ENCODE data around the gene EEF2K. TPM values are rescaled to one million over a fixed set of nuclear protein-coding genes. Genes with fewer than 3 reads are reported as not detected.

Gene EEF2K
- total RNA-seq, 1 experiment from 2014 or later = 17.5 TPM

DNA sequence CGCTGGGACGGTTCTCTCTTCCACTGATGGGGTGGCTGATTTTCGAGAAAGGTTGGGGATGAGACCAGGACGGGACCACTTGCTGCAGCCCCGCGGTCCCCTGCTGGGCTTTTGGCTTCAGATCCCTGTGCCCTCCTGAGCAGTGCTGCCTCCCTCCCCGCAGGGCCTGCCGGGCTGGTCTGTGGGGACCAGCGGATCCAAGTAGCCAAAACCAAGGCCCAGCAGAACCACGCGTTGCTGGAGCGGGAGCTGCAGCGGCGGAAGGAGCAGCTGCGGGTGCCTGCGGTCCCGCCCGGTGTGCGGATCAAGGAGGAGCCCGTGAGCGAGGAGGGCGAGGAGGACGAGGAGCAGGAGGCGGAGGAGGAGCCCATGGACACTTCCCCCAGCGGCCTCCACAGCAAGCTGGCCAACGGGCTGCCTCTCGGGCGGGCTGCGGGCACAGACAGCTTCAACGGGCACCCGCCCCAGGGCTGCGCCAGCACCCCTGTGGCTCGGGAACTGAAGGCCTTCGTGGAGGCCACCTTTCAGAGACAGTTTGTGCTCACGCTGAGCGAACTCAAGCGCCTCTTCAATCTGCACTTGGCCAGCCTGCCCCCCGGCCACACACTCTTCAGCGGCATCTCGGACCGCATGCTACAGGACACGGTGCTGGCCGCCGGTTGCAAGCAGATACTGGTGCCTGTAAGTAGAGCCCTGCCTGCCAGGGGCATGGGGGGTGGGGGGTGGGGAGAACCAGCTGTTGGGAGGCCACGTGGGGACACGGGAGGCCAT, 119.7 kb downstream of the EEF2K start:
- ChIA-PET CTCF (no interaction called here), POLR2A (no interaction called here)
- no peaks in the 10 kb centered on the region for H3K4me1 ChIP-seq
- Mint-ChIP-seq H3K27me3 (ENCODE audit: insufficient read depth, unreplicated experiment) (no peaks in the 10 kb centered on the region), H3K27ac (ENCODE audit: unreplicated experiment) (no peak overlapping the region), H3K4me1 (ENCODE audit: low read depth, unreplicated experiment) (no peaks in the 10 kb centered on the region), H3K36me3 (ENCODE audit: insufficient read depth, unreplicated experiment) (peaks cover 75% of the 10 kb centered on the region), H3K4me3 (ENCODE audit: unreplicated experiment) (no peak overlapping the region), H3K9me3 (ENCODE audit: unreplicated experiment) (no peaks in the 10 kb centered on the region)
- no peaks in the 10 kb centered on the region for H3K9me3 ChIP-seq
- no peak overlapping the region for H3K4me3 ChIP-seq (ENCODE audit: low read depth, low read length)
- no peaks in the 10 kb centered on the region for H3K27me3 ChIP-seq (replicated peaks; ENCODE audit: control insufficient read depth, insufficient read depth, low read length)
- TF ChIP-seq, protein P1, sequence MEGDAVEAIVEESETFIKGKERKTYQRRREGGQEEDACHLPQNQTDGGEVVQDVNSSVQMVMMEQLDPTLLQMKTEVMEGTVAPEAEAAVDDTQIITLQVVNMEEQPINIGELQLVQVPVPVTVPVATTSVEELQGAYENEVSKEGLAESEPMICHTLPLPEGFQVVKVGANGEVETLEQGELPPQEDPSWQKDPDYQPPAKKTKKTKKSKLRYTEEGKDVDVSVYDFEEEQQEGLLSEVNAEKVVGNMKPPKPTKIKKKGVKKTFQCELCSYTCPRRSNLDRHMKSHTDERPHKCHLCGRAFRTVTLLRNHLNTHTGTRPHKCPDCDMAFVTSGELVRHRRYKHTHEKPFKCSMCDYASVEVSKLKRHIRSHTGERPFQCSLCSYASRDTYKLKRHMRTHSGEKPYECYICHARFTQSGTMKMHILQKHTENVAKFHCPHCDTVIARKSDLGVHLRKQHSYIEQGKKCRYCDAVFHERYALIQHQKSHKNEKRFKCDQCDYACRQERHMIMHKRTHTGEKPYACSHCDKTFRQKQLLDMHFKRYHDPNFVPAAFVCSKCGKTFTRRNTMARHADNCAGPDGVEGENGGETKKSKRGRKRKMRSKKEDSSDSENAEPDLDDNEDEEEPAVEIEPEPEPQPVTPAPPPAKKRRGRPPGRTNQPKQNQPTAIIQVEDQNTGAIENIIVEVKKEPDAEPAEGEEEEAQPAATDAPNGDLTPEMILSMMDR (IDR thresholded peaks at IDR 0.05; ENCODE audit: insufficient read depth in 1 of 2, low read depth in 1 of 2, low read length in 1 of 2, severe bottlenecking in 1 of 2, unreplicated experiment in 1 of 2) = no peak
- no peak for DNase-seq
- peaks cover 4% of the 10 kb centered on the region for H3K36me3 ChIP-seq (ENCODE audit: control insufficient read depth, insufficient read depth, low read length)
- intact Hi-C loops (cut with micrococcal nuclease; ENCODE audit: unreplicated experiment) = no loop called here
- BruUV-seq (replicated peaks) = no TSS peak

DNA sequence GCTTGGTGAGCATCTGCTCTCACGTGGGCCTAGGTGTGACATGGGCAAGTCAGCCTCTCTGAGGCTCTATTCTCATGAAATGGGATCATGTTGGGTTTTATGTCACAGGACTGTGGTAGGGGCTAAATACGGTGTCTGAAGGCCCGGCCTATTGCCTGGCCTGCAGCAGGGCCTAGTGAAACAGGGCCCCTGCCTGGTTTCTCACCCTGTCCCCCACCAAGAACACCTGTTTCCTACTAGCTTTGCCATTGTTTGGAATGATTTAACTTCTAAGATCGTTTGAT, 120.2 kb downstream of the EEF2K start:
- Mint-ChIP-seq H3K27me3 (ENCODE audit: insufficient read depth, unreplicated experiment) (no peaks in the 10 kb centered on the region), H3K4me3 (ENCODE audit: unreplicated experiment) (no peak overlapping the region), H3K9me3 (ENCODE audit: unreplicated experiment) (no peaks in the 10 kb centered on the region), H3K36me3 (ENCODE audit: insufficient read depth, unreplicated experiment) (peaks cover 75% of the 10 kb centered on the region), H3K27ac (ENCODE audit: unreplicated experiment) (no peak overlapping the region), H3K4me1 (ENCODE audit: low read depth, unreplicated experiment) (no peaks in the 10 kb centered on the region)
- H3K36me3 ChIP-seq (ENCODE audit: control insufficient read depth, insufficient read depth, low read length) = peaks cover 4% of the 10 kb centered on the region
- H3K4me3 ChIP-seq (ENCODE audit: low read depth, low read length) = no peak overlapping the region
- H3K27me3 ChIP-seq (replicated peaks; ENCODE audit: control insufficient read depth, insufficient read depth, low read length) = no peaks in the 10 kb centered on the region
- no TSS peak for BruUV-seq (replicated peaks)
- H3K9me3 ChIP-seq = no peaks in the 10 kb centered on the region
- no peaks in the 10 kb centered on the region for H3K4me1 ChIP-seq
- ChIA-PET POLR2A (no interaction called here), CTCF (no interaction called here)
- TF ChIP-seq, protein P1 (IDR thresholded peaks at IDR 0.05; ENCODE audit: insufficient read depth in 1 of 2, low read depth in 1 of 2, low read length in 1 of 2, severe bottlenecking in 1 of 2, unreplicated experiment in 1 of 2) = no peak
- no peak for DNase-seq
- intact Hi-C loops (cut with micrococcal nuclease; ENCODE audit: unreplicated experiment) = no loop called here

DNA sequence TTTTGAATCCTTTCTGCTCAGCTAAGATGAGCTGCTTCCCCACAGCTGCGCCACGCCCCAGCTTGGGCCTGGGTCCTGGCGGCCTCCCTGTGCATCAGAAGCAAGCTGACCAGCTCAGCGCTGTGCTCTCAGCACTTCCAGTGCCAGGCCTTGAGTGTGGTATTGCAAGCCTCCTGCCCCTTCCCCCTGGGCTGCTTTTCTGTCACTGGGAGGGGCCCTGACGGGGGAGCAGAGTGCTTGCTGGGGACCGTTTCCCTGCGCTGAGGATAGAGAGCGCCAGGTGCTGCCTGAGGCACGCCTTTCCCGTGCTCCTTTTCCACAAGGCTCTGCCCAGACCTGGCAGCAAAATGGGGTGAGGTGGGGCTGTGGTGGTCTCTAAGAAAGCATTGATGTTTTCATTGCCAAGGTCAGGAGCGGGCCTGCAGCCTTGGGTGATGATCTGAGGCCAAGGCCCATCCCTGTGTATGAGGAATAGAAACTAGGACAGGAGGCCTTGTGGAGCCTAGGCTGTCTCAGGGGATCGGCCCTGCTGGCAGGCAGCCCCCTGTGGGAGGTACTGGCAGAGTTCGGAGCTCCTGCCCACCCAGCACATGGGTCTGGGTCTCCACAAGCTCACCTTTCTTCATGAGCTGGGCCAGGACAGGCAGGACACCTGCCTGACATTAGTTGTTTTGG, 120.8 kb downstream of the EEF2K start:
- Mint-ChIP-seq H3K4me3 (ENCODE audit: unreplicated experiment) (no peak overlapping the region), H3K27ac (ENCODE audit: unreplicated experiment) (no peak overlapping the region), H3K27me3 (ENCODE audit: insufficient read depth, unreplicated experiment) (no peaks in the 10 kb centered on the region), H3K36me3 (ENCODE audit: insufficient read depth, unreplicated experiment) (peaks cover 79% of the 10 kb centered on the region), H3K4me1 (ENCODE audit: low read depth, unreplicated experiment) (no peaks in the 10 kb centered on the region), H3K9me3 (ENCODE audit: unreplicated experiment) (no peaks in the 10 kb centered on the region)
- no peaks in the 10 kb centered on the region; the same call in none of the 2 replicates for H3K36me3 ChIP-seq (ENCODE audit: control insufficient read depth, insufficient read depth, low read length)
- TF ChIP-seq, protein P1 (IDR thresholded peaks at IDR 0.05; ENCODE audit: insufficient read depth in 1 of 2, low read depth in 1 of 2, low read length in 1 of 2, severe bottlenecking in 1 of 2, unreplicated experiment in 1 of 2) = no peak
- no peaks in the 10 kb centered on the region for H3K27me3 ChIP-seq (replicated peaks; ENCODE audit: control insufficient read depth, insufficient read depth, low read length)
- H3K4me1 ChIP-seq = no peaks in the 10 kb centered on the region
- no peak overlapping the region for H3K4me3 ChIP-seq (ENCODE audit: low read depth, low read length)
- intact Hi-C loops (cut with micrococcal nuclease; ENCODE audit: unreplicated experiment) = no loop called here
- POLR2A ChIA-PET = no interaction called here
- no TSS peak for BruUV-seq (replicated peaks)
- no peaks in the 10 kb centered on the region for H3K9me3 ChIP-seq
- CTCF ChIA-PET = no interaction called here
- no peak for DNase-seq

Data from Caco-2 (cell line).